RWPE2 (cell line): ENCODE results near the gene SORCS2.
A peak's percentile ranks its signal among the peaks of the same experiment; 100 is the strongest.

Source experiments
- ATAC-seq: fragments of 200-7000 bp; cut with Tn5 transposase; 3 replicates; pipeline ENCODE4 v1.9.1; 2021; ENCODE audit warnings: low read depth
- DNase-seq: peaks from one replicate; pipeline ENCODE4 v3.0.0-alpha.2; 2020; ENCODE audit warnings: low spot score
- H3K27ac ChIP-seq: fragments of 450-650 bp; 2 replicates; pipeline ENCODE4 v1.5.1; 2017; ENCODE audit warnings: mild to moderate bottlenecking; ENCODE audit not compliant: poor library complexity, severe bottlenecking
- H3K27me3 ChIP-seq: fragments of 250-450 bp; sonication (Bioruptor Pico); 2 replicates; pipeline ENCODE4 v1.5.1; 2021; ENCODE audit warnings: mild to moderate bottlenecking, moderate library complexity; ENCODE audit not compliant: insufficient read depth, poor library complexity, severe bottlenecking
- H3K36me3 ChIP-seq: fragments of 250-450 bp; sonication (Bioruptor Pico); 2 replicates; pipeline ENCODE4 v1.5.1; 2020; ENCODE audit warnings: low read depth, mild to moderate bottlenecking, moderate library complexity
- H3K4me1 ChIP-seq: fragments of 250-450 bp; sonication (Bioruptor Pico); 2 replicates; pipeline ENCODE4 v1.5.1; 2021; ENCODE audit warnings: mild to moderate bottlenecking, moderate library complexity; ENCODE audit not compliant: insufficient read depth, poor library complexity, severe bottlenecking
- H3K4me3 ChIP-seq: fragments of 250-450 bp; sonication (Bioruptor Pico); 2 replicates; pipeline ENCODE4 v1.5.1; 2021; ENCODE audit warnings: mild to moderate bottlenecking, moderate library complexity; ENCODE audit not compliant: severe bottlenecking
- H3K9me3 ChIP-seq: fragments of 250-450 bp; sonication (Bioruptor Pico); 2 replicates; pipeline ENCODE4 v1.5.1; 2021; ENCODE audit warnings: mild to moderate bottlenecking, moderate library complexity; ENCODE audit not compliant: severe bottlenecking
- TF ChIP-seq, protein P1 (sequence below): fragments of 450-650 bp; IDR thresholded peaks from one replicate; pipeline ENCODE4 v1.5.1; 2017; ENCODE audit warnings: mild to moderate bottlenecking, moderate library complexity; ENCODE audit not compliant: poor library complexity, severe bottlenecking

SORCS2 gene

DNA sequence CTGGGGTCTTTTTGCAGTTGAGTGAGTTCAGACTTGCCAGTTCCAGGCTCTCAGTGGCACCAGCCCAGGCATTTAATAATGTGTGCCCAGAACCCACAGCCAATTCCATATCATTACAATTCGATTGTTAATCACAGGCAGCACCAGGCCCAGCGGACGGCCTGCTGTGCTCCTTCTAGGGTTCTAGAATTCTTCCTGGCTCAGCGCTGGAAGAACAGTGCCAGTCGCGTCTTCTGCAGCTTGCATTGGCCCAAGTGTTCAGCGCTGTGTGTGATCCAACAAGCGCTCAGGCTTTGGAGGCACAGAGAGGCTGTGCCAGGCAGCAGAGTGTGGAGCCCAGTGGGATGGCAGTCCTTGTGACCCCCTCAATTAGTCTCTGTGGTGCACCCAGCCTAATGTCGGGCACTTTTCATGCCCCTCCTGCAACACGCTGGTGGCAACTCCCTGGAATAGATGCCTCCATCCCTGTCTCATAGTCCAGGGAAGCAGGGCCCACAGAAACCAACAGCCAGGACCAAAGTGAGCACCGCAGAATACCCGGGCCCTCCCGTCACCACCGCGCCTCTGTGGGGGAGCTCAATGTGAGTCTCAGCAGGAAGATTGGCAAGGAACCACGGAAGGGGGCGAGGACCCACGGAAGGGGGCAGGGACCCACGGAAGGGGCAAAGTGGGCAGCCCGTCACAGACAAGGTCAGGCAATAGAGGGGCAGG is 554.2 kb downstream of the SORCS2 start:
- H3K36me3 ChIP-seq = no peaks in the 10 kb centered on the region
- TF ChIP-seq, protein P1, sequence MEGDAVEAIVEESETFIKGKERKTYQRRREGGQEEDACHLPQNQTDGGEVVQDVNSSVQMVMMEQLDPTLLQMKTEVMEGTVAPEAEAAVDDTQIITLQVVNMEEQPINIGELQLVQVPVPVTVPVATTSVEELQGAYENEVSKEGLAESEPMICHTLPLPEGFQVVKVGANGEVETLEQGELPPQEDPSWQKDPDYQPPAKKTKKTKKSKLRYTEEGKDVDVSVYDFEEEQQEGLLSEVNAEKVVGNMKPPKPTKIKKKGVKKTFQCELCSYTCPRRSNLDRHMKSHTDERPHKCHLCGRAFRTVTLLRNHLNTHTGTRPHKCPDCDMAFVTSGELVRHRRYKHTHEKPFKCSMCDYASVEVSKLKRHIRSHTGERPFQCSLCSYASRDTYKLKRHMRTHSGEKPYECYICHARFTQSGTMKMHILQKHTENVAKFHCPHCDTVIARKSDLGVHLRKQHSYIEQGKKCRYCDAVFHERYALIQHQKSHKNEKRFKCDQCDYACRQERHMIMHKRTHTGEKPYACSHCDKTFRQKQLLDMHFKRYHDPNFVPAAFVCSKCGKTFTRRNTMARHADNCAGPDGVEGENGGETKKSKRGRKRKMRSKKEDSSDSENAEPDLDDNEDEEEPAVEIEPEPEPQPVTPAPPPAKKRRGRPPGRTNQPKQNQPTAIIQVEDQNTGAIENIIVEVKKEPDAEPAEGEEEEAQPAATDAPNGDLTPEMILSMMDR = no peak
- ATAC-seq (no peak), DNase-seq (no peak)
- no peaks in the 10 kb centered on the region for H3K27me3 ChIP-seq
- H3K4me3 ChIP-seq = no peak overlapping the region
- no peaks in the 10 kb centered on the region for H3K9me3 ChIP-seq
- H3K27ac ChIP-seq = no peak overlapping the region
- peaks cover 13% of the 10 kb centered on the region for H3K4me1 ChIP-seq

- Histone ChIP-seq H3K4me3 (no peak overlapping the region), H3K9me3 (no peaks in the 10 kb centered on the region), H3K4me1 (peaks cover 13% of the 10 kb centered on the region), H3K27me3 (no peaks in the 10 kb centered on the region), H3K27ac (no peak overlapping the region), H3K36me3 (no peaks in the 10 kb centered on the region)
- TF ChIP-seq, protein P1 = no peak
- no peak for ATAC-seq
- no peak for DNase-seq
These were observed 554.7 kb downstream of the SORCS2 start for GRCh38 chr4:7747062-7747385.

DNA sequence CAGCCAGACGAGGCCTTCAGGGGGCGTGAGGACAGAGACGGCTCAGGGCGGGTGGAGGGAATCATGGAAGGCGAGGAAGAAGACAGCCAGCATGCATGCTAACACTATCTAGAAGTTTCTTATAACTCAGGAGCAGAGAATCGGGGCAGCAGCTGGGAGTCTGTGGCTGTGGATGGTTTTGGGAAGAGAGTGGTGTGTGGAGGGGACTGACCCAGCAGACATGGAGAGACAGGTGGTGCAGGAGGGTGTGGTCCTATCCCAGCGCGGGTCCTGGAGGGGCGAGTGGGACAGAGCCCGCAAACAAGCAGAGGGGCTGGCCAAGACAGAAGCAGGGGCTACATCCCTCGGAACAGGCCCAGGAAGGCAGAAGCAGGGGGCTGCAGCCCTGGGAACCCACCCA is 555.2 kb downstream of the SORCS2 start:
- no peak overlapping the region for H3K4me3 ChIP-seq
- no peaks in the 10 kb centered on the region for H3K27me3 ChIP-seq
- ATAC-seq (no peak), DNase-seq (no peak)
- H3K4me1 ChIP-seq = peaks cover 13% of the 10 kb centered on the region
- no peaks in the 10 kb centered on the region for H3K9me3 ChIP-seq
- no peak overlapping the region for H3K27ac ChIP-seq
- no peaks in the 10 kb centered on the region for H3K36me3 ChIP-seq
- TF ChIP-seq, protein P1 = no peak

- H3K27ac ChIP-seq = peak overlapping the region; percentile 74
- no peaks in the 10 kb centered on the region for H3K27me3 ChIP-seq
- TF ChIP-seq, protein P1 = no peak
- peaks cover 13% of the 10 kb centered on the region for H3K4me1 ChIP-seq
- no peak for ATAC-seq
- no peak for DNase-seq
- no peak overlapping the region for H3K4me3 ChIP-seq
- H3K9me3 ChIP-seq = no peaks in the 10 kb centered on the region
- no peaks in the 10 kb centered on the region for H3K36me3 ChIP-seq
These were observed 558.2 kb downstream of the SORCS2 start for GRCh38 chr4:7750523-7750922.

GRCh38 chr4:7750972-7751371 is 558.6 kb downstream of the SORCS2 start:
- no peak for DNase-seq
- no peak overlapping the region for H3K27ac ChIP-seq
- TF ChIP-seq, protein P1 = no peak
- no peak overlapping the region for H3K4me3 ChIP-seq
- H3K27me3 ChIP-seq = no peaks in the 10 kb centered on the region
- H3K36me3 ChIP-seq = no peaks in the 10 kb centered on the region
- no peak for ATAC-seq
- H3K9me3 ChIP-seq = no peaks in the 10 kb centered on the region
- peaks cover 13% of the 10 kb centered on the region for H3K4me1 ChIP-seq
